Stimulated activated naive CD8-positive, alpha-beta T cell treated with anti-CD3 and anti-CD28 coated beads, Interleukin-15, Interleukin-2, amounts not matched to agents 100 U/mL and 50 U/mL, for 24 hours (primary cell): ENCODE data around the gene SLC6A12.
A peak's percentile ranks its signal among the peaks of the same experiment; 100 is the strongest.

ENCODE experiments used
- ATAC-seq: fragments of 150-1000 bp; cut with Tn5 transposase; one replicate; pipeline ENCODE4 v1.10.0; 2021
- DNase-seq: peaks from one replicate; pipeline ENCODE4 v3.0.0; 2021

SLC6A12 gene

DNA sequence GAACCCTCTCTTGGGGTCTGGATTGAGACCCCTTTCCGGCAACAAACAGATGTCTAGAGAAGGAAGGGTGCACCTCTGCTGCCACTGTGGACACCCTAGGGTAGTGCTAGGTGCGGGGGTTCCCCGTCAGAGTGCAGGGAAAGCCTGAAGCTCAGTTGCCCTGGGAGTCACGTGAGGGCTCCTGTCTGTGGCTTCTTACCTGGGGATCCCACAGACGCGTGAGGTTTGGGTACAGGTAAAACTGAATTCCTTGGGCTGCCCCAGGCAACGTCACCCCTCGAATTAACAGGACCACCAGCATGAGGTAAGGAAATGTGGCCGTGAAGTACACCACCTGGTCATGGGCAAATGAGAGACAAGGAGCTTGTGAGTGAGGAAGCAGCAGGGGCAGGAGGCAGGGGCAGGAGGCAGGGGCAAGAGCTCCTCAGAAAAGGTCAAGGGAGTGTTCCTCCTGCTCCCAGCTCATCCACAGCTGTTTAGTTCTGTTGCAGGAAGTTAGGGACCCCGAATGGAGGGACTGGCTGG is 21.0 kb upstream of the SLC6A12 start:
- ATAC-seq = no peak
- no peak for DNase-seq

DNA sequence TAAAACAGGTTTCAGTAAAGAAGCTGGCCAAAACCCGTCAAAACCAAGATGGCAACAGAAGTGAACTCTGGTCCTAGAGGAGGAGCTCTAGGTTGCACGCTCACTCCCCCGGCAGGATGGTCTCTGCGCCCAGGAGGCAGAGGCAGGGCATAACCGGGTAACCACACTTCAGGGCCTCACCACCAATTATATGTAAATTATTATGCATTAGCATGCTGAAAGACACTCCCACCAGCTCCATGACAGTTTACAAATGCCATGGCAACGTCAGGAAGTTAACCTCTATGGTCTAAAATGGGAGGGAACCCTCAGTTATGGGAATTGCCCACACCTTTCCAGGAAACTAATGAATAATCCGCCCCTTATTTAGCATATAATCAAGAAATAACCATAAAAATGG is 20.1 kb upstream of the SLC6A12 start:
- DNase-seq (no peak), ATAC-seq (no peak)

DNA sequence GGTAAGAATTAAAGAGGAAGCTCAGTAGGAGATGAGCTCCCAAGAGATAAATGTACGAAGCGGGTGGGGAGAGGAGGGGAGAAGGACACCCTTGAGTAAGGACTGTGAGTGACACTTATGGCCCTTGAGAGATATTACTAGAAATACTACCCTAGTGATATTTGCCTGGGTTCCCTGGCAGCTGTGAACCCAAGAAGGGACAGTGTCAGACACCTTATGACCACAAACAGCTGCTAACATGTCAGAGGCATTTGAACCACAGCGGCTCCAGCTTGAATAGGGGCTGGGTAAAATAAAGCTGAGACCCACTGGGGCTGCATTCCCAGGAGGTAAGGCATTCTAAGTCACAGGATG is 19.6 kb upstream of the SLC6A12 start:
- ATAC-seq = no peak
- no peak for DNase-seq

DNA sequence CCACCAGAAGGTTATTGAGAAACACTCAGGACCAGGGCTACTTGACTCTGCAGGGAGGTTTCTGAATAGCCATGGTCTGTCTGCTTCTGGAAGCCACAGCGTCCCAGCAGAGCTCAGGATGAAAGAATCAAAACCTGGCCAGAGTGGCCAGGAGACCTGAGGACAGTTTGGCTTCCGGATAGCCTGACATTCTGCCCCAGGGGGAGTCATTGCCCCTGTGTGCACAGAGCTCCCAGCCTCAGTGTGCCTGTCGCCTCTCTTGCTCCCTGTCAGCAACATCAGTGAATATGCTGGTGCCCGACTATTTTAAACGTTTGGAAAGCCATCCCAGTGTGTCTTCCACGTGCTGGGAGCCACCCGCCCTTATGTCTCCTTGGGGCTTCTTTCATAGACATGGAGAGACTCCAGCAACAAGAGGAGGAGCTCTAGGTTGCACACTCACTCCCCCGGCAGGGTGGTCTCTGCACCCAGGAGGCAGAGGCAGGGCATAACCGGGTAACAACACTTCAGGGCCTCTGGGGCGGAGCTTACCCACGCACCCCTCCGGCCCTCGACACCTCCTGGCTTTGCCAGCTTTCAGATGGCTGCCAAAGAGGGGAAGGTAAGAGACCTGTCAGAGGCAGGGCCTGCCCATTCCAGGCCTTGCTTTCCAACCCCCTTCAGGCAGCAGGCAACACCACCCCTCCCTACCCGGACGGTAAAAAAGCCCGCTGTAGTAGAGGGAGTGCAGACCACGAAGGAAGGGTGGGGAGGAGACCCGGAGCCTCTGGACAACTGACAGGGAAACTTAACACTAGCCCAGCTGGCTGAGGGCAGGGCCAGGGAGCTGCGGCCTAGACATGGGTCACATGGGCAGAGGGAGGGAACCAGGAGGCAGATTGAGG is 19.0 kb upstream of the SLC6A12 start:
- ATAC-seq (no peak), DNase-seq (no peak)

DNA sequence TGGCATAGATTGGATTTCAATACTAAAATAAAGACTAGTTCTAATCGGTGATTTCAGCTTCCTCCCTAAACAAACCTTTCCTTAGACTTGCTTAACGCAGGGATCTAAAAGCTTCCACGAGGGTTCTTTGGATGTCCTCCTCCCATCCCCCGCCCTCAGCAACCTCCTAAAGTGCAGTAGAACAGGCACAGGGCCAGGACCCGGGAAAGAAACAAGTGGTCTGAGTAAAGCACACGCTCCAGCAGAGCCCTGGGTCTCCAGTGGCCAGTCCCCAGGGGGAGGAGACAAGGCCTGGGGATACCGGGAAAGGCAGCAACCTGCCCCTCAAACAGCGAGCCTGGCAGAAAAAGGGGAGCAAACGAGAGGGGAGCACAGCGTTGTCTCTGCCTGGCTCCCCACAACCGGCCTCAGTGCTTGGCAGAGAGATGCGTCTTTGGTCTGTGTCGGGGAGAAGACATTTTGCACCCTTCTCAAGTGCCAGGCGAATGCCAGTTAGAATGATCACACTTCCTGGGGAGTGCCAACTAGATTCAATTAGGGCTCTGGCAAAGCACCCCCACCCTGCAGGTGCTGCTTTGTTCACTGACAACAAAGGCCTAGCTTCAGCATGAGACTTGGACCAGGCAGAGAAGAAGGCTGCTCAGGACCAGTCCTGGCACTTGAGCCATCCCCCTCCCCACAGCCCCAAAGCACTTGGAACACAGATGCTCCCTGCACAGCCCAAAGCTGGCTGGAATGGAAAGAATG is 17.1 kb upstream of the SLC6A12 start:
- no peak for DNase-seq
- no peak for ATAC-seq

DNA sequence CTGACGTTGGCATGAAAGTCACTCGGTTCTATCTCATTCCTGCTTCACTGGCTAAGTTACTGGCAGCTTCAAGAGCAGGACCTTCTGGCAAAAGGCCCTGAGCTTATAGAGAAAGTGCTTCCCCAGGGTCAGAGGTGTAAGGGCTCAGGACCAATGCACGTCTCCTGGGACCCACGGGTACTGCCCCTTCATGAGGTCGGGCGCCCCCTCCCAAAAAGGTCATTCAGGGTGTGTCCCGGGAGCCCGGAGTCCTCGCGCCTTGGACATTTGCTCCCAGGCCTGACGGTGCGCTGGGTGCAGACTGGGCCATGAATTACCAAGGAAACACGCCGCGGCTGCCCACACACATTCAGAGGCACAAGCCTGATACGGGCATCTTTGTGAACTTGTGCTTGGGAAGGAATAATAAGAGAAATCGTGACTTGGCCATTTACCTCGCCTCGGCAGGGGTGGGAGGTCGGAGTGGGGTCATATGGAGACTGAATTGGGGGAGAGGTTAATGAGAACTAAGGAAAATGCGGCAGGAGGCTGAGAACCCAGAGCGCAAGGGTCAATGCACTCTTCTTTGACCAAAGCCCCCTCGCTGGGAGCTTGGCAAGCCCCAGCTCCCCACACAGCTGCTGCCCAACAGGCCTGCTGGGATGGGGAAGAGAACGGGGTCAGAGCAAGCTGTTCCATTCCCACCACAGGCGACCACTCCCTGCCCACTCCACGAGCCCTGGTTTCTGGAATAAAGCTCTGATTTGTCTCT is 15.7 kb upstream of the SLC6A12 start:
- DNase-seq = no peak
- no peak for ATAC-seq

GRCh38 chr12:228846-229200 is 14.9 kb upstream of the SLC6A12 start:
- no peak for ATAC-seq

GRCh38 chr12:227923-228845 is 14.2 kb upstream of the SLC6A12 start:
- DNase-seq (no peak), ATAC-seq (no peak)

More at GRCh38 chr12:228846-229200, 14.9 kb upstream of the SLC6A12 start:
- no peak for DNase-seq

GRCh38 chr12:227286-227915 is 13.4 kb upstream of the SLC6A12 start:
- DNase-seq (no peak), ATAC-seq (no peak)

GRCh38 chr12:226401-226800 is 12.4 kb upstream of the SLC6A12 start:
- no peak for DNase-seq
- no peak for ATAC-seq

GRCh38 chr12:225012-225411 is 11.1 kb upstream of the SLC6A12 start:
- ATAC-seq = no peak
- no peak for DNase-seq

DNA sequence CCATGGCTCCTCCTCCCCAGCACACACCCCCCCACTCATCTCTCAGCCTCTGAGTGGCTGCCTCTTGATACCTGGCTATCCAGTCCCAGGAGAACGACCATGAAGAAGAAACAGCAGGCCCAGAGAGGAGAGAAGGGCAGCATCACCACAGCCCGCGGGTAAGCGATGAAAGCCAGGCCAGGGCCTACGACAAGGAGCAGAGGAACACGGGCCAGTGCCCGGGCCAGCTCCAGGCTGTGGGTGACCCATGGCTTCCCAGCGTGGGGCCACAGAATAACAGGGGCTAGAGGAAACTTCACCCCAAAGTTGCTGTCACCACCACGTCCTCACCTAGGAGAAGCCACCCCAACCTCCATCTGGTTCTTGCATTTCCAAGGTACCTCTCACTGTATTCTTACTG is 10.4 kb upstream of the SLC6A12 start:
- no peak for ATAC-seq
- DNase-seq = no peak

GRCh38 chr12:223841-224240 is 9.9 kb upstream of the SLC6A12 start:
- ATAC-seq = no peak

GRCh38 chr12:221736-222135 is 7.8 kb upstream of the SLC6A12 start:
- DNase-seq (no peak), ATAC-seq (no peak)

More at GRCh38 chr12:223841-224240, 9.9 kb upstream of the SLC6A12 start:
- DNase-seq = no peak

- DNase-seq = no peak
- no peak for ATAC-seq
Measured at GRCh38 chr12:220946-221550, 7.1 kb upstream of the SLC6A12 start.

GRCh38 chr12:220491-220890 is 6.5 kb upstream of the SLC6A12 start:
- ATAC-seq (no peak), DNase-seq (no peak)

DNA sequence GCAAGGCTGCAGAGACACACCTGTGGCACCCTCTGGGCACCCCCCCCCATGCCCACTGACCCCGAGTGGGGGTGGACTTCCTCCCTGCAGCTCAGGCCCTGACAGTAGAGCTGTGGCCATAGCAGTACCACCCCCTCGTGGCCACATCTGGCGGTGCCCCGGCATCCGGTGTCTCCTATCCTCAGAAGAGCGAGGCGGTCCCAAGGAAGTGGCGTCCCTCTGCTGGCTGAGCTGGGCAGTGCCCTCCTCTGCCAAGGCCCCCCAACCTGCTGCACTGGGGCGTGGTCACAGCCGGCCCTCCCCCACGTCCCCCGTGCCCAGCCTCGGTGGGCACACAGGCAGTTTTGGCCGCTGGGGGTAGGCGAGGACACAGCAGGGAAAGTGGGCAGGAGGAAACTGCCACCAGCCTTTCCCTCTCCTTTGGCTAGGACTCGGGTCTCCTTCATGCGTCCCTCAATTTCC is 6.0 kb upstream of the SLC6A12 start:
- DNase-seq (peak; percentile 81), ATAC-seq (peak; percentile 93)

- ATAC-seq (no peak), DNase-seq (no peak)
Measured at GRCh38 chr12:218728-219590, 5.0 kb upstream of the SLC6A12 start.

GRCh38 chr12:218221-218620 is 4.3 kb upstream of the SLC6A12 start:
- no peak for ATAC-seq

More at GRCh38 chr12:218221-218620, 4.3 kb upstream of the SLC6A12 start:
- DNase-seq = no peak
